GM18861 (cell line): ENCODE measurements around the gene GDPD4.
"Not testable (repeated sequence)": the region's sequence is repeated elsewhere in the genome, so short reads cannot be mapped to it uniquely, and the experiment has no call there.

Experiments used
- ATAC-seq: cut with Tn5 transposase; IDR thresholded peaks from one replicate; pipeline ENCODE4 v1.9.1; 2021; ENCODE audit not compliant: unreplicated experiment

GDPD4 gene

DNA sequence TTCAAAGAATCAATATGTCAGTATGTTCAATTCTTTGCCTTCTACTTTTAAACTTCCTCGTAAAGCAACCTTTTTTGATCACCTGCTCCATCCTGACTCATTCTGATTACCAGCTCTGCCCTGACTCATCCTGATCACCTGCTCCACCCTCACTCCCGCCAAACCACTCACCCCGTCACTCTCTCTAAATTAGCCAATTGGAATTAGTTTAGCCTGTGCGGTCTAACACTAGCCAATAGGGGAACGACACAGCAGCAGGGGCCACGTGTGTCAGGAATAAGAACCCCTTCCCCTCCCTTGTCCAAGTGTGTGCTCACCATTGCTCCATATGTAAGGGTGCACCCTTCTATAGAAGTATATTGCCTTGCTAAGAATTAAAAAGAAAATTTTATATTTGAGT is 1.5 kb downstream of the GDPD4 start:
- ATAC-seq = not testable (repeated sequence)

DNA sequence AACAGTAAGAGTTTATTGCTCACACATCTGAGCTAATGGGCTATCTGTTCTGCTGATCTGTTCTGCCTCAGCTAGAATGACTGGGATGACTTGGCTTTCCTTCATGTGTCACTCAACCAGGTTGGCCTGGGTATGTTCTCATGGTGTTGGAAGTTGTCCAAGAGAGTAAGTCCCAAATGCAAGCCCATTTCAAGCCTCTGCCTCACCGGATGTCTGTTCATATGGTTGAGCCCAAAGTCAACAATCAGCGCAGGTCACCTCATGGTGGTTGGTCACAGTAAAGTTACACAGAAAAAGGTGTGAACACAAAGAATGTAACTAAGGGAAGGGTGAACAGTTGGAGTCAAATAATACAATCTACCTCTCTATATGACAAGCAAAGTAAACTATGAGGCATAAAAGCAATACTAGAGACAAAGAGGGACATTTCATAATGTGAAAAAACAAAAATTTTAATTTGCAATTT is 1.9 kb downstream of the GDPD4 start:
- ATAC-seq = no peak

- ATAC-seq = no peak
These were observed 7.4 kb downstream of the GDPD4 start for GRCh38 chr11:77294040-77294439.

- ATAC-seq = no peak
These were observed 11.7 kb downstream of the GDPD4 start for GRCh38 chr11:77289737-77290136.

DNA sequence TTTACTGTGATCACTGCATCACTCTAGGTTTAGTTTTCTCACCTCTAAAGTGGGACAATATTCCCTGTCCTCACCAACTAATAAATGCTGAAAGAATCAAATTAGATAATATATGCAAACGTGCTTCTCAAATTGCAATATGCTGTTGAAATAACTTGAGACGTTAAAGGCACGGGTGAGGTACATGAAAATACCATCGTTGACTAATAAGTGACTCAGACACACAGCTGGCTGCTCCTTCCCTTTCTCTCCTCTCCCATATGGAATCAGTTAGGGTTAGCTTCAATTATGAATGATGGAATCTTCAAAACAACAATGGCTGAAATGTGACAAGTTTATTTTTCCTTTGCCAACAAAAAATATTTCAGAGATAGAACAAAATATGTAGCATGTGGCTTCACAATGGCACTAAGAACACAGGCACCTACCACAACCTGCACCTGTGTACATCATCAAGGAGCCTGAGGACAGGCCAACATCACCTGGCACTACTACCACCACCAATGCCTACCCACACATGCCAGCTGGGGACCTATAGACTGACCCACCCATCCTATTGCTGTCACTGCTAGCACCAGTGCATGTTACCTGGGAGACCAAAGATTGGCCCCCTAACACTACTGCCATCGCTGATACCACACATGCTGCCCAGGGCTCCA is 13.7 kb downstream of the GDPD4 start:
- no peak for ATAC-seq

GRCh38 chr11:77287136-77287535 is 14.3 kb downstream of the GDPD4 start:
- ATAC-seq = no peak

DNA sequence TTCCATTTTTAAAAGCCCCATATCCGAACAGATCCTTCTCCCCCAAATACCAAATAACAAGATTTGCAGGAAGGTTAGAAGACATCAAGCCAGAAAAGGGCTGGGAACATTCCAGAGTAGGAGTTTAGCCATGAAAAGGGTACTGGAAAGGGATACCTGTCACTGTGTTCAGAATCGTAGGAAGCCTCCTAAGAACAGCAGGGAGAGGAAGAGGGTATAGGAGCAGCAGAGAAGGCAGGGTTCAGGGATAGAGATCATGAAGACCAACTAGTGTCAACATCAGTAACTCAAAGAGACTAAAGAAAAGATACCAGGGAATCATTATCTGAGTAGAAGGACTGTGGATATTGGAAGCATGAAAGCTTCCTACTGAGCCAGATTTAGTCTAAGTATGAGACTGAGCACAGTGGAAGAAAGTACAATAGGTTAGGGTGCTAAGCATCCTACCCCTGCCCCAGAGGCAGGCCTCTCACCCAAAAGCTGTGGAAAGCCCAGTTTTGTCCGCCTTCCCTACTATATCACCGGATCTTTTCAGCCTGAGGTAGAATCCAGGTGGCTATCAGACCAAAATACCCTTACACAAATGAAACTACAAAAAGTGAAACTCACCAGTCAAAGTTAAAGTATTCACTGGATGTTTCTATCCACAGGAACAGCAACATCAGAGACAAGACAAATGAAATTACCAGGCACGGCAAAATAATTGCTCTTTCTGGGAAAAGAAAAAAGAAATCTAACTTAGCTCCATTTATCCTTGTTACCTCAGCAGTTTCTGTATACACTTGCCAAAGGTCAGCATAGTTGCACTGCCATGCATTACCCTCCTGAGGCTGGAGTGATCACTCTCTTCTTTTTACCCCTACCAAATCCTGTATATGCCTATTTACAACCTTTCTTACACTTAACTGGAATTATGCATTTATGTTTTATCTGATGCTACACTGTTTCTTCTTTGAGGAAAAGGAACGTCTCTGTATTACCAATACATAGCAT is 16.7 kb downstream of the GDPD4 start:
- ATAC-seq = no peak

- ATAC-seq = no peak
These were observed 18.4 kb downstream of the GDPD4 start for GRCh38 chr11:77283101-77283500.

DNA sequence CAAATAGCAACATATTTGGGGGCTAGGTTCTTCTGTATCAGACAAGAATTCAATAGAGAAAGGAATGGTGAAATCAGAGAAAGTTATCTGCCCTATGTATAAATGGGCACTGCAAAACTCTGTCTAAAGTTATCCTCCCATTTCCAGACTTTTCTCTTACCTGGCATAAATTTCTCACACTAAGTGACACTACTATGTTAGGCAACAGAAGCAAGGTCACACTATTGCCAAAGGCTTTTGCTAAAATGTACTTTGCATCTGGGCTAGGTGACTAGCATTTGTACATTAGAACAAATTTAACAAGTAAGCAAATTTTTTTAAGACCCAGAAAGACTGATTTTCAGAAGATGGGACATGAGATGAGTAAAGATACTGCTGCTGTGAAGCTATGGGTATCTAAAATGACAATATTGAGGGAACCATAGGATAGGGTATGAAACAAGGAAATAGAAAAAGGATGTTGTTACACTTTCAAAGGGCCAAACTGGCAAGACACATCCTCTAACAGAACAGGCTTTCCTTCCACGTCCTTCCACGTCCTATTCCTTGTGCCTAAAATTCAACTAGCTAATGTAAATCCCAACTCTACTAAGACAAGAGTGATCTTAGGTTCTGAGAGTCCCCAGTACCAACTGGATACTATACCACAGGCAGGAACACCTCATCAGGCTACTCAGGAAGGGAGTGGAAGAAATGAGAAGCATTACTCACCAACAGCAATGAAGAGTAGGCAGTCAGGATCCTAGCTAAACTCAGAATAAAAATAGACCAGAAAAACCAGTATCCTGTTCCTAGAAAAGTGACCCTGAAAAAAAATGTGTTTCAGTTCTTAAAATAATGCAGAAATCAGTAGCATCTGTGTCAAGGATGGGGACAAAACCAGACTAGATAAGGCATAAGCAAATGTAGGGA is 22.6 kb downstream of the GDPD4 start:
- ATAC-seq = no peak

DNA sequence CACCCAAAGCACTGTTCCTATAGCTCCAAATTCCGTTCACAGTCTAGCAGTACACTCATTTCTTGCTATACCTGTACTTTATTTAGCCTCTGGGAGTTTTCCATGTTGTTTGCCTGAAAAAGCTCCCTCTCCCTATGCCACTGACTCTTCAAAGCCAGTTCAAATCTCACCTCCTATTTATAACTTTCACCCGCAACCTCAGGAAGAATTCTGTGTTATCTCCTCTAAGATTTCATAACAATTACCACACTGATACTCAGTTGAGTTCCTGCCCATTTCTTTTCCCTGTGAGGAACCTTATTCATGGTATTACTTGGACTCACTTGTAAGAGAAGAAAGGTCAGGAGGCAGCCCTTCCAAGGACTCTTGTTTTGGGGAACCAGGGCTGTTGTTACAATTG is 25.2 kb downstream of the GDPD4 start:
- no peak for ATAC-seq

DNA sequence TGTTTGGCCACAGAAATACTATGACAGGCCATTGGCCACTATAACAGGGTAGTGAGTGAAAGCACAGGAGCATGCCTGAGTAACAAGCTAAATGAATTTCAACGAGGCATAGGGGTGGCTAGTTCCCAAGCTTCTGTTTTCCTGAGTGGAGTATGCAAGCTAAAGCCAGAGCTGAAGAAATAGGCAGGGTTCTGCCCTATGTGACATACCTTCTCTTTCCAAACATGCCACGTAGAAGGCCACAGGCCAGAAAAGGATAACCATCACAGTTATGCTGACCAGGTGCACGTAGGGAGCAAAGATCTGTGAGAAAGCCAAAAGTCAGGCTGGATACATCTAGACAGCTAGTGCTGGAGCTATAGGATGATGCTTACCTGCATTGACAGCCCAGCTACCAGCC is 30.6 kb downstream of the GDPD4 start:
- ATAC-seq = no peak

- no peak for ATAC-seq
These were observed 31.9 kb downstream of the GDPD4 start for GRCh38 chr11:77269484-77270123.

DNA sequence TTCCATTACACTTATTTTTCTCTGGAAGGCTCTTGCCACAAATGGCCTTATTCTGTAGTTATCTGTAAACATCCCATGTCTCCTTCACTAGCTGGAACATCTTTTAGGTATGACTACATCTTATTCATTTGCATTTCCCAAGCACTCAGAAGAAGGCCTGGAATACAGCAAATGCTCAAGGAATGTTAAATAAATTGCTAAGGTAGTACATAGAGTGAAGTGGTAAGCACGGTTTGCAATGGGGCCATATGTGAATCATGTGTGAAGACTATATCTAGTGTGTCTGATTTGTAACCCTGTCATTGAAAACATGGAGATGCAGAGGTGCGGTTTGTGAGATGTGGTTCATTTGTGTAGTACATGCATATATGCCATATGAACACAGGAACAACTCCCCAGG is 33.5 kb downstream of the GDPD4 start:
- ATAC-seq = no peak

DNA sequence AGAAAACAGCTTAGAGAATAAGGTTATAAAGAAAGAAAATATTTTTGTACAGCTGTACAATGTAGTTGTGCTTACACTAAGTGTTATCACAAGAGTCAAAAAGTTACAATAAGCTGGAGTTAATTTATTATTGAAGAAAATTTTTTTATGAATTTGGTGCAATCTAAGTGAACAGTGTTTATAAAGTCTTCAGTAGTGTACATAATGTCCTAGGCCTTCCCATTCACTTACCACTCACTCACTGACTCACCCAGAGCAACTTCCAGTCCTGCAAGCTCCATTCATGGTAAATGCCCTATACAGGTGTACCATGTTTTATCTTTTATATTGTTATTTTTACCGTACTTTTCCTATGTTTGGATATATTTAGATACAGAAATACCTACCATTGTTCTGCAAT is 34.7 kb downstream of the GDPD4 start:
- ATAC-seq = no peak

DNA sequence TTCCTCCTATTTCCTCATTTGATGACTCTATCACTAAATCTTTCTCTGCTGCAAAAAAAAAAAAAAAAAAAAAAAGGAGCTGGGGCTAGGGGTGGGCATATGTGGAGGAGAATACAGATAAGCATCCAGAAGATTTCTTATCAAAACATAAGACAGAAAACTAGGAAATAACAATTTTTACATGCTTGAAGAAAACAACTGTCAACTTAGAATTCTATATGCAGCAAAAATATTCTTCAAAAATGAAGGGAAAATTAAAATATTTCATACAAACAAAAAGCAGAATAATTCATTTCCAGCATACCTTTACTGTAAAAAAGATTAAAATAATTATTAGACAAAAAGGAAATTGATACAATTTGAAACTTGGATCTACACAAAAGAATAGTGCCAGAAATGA is 38.7 kb downstream of the GDPD4 start:
- ATAC-seq = no peak

DNA sequence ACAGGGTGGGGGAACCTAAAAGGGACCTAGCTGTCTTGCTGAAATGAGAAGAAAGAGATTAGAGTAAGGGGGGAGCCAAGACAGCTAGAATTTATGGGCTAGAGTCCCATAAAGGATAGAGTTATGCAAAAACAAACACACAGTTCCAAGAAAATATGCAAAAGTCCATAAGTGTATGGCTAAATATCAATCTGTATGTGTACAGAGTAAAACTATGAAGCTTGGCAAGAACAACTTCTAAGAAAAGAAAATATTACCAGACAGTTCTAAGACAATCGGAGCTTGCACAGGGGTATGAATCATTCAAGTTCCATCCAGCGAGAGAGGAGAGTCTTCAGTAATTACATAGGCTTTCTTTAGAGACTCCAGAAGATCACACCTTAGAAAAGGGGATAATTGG is 41.8 kb downstream of the GDPD4 start:
- ATAC-seq = no peak

DNA sequence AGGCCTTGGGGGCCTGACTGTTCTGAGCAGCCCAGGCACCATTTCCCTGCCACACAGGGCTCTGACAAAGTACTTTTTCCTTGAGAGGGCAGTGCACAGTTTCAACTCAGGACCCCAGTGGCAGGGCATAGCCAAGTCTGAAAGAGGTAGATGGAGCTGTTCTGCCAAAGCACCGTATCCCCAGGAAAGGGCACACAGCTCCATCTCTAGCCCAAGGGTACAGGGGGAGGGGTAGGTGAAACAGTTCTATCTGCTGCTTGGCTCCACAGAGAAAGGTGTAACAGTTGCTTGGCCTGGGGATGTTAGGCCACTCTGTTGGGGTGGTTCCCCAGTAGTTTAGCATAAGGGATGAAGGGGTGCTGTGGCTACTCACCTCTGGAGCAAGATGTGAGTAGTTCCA is 47.8 kb downstream of the GDPD4 start:
- no peak for ATAC-seq

DNA sequence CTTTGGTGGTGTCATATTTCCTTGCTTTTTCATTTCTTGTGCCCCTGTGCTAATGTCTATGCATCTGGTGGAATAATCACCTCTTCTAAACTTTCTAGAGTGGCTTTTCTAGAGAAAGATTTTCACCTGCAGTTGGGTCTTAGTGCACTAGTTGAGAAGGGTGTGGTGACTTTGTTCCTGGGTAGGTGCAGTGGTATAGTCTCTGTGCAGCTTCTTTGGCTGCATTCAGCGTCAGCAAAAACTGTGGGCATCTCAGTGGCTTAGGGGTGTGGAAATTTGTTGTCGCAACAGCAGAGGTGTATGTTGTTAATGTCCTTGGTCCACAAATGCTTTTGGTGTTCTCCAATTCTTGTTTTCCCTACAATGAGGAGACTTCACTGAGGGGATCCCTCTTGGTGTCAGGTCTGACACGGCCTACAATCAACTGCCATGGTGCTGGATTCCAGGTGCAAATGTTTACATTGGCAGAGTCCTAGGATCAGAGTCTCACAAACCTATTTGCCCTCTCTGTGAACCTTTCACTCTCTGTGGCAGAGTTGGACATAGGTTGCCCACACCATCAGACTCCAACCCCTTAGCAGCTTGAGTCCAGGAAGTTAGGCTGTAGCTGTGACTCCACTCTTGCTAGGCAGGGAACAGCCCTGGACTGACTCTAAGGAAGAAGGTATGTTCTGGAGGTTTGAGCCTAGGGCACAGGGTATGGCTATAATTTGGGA is 48.8 kb downstream of the GDPD4 start:
- no peak for ATAC-seq

GRCh38 chr11:77250881-77251640 is 50.4 kb downstream of the GDPD4 start:
- no peak for ATAC-seq
